Measurements from ENCODE around the gene BAZ2B. TPM values are rescaled to one million over a fixed set of nuclear protein-coding genes. Genes with fewer than 3 reads are reported as not detected.

BAZ2B gene
- total RNA-seq, 2 experiments from 2014 or later, result 17.9 to 18.5 TPM

DNA sequence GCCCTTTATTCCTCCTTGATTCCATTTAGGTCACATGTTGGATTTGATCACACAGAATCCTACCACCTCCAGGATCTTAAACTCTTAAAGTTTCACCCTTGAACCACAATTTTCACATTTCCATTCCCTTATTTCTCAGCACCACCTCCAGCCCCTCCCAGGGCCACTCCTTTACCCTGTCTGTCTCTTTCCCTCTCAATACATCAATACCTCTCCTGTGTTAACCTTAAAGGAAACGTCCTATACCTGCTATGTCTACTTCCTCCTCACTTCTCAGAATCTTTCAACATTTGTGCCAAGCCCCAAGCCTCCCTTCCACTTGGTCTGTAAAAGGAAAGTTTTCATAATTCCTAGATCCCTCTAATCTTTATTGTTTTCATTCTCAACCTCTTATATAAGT, 158.8 kb downstream of the BAZ2B start:
- Histone ChIP-seq H3K27ac (ENCODE audit: low read depth in 1 of 2, low read length in 2 of 2) (no peak overlapping the region), H3K4me1 (ENCODE audit: insufficient read depth, low read length) (no peaks in the 10 kb centered on the region), H3K27me3 (ENCODE audit: control insufficient read depth in 1 of 2, insufficient read depth in 2 of 2, low read length in 2 of 2) (no peaks in the 10 kb centered on the region), H3K4me3 (ENCODE audit: low read length) (no peak overlapping the region), H3K9me3 (ENCODE audit: control insufficient read depth in 1 of 2, insufficient read depth in 1 of 2, low read length in 2 of 2) (no peaks in the 10 kb centered on the region), H3K36me3 (ENCODE audit: insufficient read depth, low read length) (no peaks in the 10 kb centered on the region)
- intact Hi-C loops (cut with DNase I, micrococcal nuclease), result no loop called here
- Mint-ChIP-seq H3K9me3 (no peaks in the 10 kb centered on the region), H3K27me3 (no peaks in the 10 kb centered on the region), H3K27ac (peak overlapping the region; percentile 9), H3K4me3 (no peak overlapping the region), H3K36me3 (ENCODE audit: low read depth) (no peaks in the 10 kb centered on the region), H3K4me1 (ENCODE audit: low read depth) (peaks cover 45% of the 10 kb centered on the region)
- no peak for DNase-seq
- ATAC-seq (ENCODE audit: poor library complexity), result no peak
- TF ChIP-seq, protein P1, sequence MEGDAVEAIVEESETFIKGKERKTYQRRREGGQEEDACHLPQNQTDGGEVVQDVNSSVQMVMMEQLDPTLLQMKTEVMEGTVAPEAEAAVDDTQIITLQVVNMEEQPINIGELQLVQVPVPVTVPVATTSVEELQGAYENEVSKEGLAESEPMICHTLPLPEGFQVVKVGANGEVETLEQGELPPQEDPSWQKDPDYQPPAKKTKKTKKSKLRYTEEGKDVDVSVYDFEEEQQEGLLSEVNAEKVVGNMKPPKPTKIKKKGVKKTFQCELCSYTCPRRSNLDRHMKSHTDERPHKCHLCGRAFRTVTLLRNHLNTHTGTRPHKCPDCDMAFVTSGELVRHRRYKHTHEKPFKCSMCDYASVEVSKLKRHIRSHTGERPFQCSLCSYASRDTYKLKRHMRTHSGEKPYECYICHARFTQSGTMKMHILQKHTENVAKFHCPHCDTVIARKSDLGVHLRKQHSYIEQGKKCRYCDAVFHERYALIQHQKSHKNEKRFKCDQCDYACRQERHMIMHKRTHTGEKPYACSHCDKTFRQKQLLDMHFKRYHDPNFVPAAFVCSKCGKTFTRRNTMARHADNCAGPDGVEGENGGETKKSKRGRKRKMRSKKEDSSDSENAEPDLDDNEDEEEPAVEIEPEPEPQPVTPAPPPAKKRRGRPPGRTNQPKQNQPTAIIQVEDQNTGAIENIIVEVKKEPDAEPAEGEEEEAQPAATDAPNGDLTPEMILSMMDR (IDR thresholded peaks at IDR 0.05), result no peak
- CTCF ChIA-PET, result no interaction called here
- POLR2A ChIA-PET, result no interaction called here

DNA sequence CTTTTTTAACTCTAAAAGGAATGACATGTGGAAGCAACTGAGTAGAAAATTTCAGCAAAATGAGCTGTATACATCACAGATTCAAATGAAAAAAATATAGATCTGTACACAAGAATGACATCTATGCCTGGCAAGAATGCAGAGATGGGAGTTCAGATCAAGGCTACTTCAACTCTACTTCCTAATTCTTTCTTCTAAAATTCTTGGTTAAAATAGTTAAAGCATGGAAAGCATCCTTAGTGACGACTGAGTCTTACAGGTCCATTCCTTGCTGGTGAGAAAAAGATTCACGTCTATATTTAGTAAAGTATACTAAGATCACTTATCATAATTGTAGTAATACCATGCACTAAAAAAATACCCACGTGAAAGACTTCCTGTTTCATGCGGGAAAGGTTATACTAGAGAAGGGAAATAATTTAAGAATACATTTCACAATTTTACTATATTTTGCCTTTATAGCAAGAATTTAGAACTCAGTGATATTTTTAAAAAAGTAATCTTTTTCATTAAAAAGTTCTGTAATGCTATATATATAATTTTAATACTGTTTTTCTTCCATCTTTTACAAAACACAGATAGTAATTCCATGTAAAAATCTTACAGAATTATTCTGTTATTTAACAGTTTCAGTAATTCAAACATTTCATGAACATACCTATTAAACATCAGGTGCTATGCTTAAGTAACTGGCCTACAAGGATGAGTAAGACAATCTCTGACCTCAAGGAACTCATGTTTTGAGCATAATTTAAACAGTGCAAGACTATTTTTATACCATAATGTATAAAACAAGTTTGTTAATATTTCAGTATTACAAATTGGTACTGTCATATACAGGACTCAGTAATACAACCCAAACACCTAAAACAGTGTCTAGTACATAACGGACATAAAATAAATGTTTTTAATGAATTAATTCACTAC, 159.6 kb downstream of the BAZ2B start:
- H3K4me1 ChIP-seq (ENCODE audit: insufficient read depth, low read length), result no peaks in the 10 kb centered on the region
- ATAC-seq (ENCODE audit: poor library complexity) (no peak), DNase-seq (peak in 1 of 14 experiments; percentile 10)
- TF ChIP-seq, protein P1 (IDR thresholded peaks at IDR 0.05), result no peak
- H3K4me3 ChIP-seq (ENCODE audit: low read length), result no peak overlapping the region
- Mint-ChIP-seq H3K9me3 (no peaks in the 10 kb centered on the region), H3K27me3 (no peaks in the 10 kb centered on the region), H3K4me1 (ENCODE audit: low read depth) (peaks cover 43% of the 10 kb centered on the region), H3K4me3 (peak overlapping the region; percentile 35), H3K27ac (no peak overlapping the region), H3K36me3 (ENCODE audit: low read depth) (no peaks in the 10 kb centered on the region)
- ChIA-PET POLR2A (no interaction called here), CTCF (no interaction called here)
- intact Hi-C loops (cut with DNase I, micrococcal nuclease), result no loop called here
- H3K27ac ChIP-seq (ENCODE audit: low read depth in 1 of 2, low read length in 2 of 2), result no peak overlapping the region
- H3K36me3 ChIP-seq (ENCODE audit: insufficient read depth, low read length), result no peaks in the 10 kb centered on the region
- no peaks in the 10 kb centered on the region for H3K27me3 ChIP-seq (ENCODE audit: control insufficient read depth in 1 of 2, insufficient read depth in 2 of 2, low read length in 2 of 2)
- no peaks in the 10 kb centered on the region for H3K9me3 ChIP-seq (ENCODE audit: control insufficient read depth in 1 of 2, insufficient read depth in 1 of 2, low read length in 2 of 2)

DNA sequence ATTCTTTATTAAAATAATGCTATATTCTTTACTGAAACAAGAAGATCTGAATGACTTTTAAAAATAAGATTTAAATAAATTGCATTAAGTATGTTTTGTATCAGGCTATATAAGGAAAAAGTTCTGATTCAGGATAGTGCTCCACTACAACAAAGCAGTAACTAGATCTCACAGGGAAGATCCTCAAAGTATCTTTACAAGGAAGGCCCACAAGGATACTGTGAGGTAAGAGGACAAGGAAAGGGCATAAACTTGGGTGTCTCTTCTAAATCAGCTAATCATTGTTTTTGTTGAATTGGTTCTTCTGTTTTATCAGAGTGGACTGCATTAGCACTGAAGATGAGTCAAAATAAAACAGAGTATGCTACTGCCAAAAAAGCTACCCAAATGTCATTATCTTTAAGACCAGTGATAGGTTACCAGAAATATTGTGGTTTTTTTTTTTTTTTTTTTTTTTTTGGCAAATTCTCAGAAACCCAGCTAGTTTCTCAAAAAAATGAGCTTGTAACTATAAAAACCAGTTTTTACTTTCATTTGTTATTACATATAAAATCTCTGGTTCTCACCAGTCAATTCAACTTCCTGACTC, 160.9 kb downstream of the BAZ2B start:
- no peak overlapping the region for H3K27ac ChIP-seq (ENCODE audit: low read depth in 1 of 2, low read length in 2 of 2)
- H3K4me3 ChIP-seq (ENCODE audit: low read length), result no peak overlapping the region
- ChIA-PET POLR2A (interaction anchor here (0.6 kb wide), 1 partner anchor 581 kb away, joined by 3 read pairs; no protein-coding TSS in a partner anchor), CTCF (no interaction called here)
- Mint-ChIP-seq H3K4me3 (no peak overlapping the region), H3K4me1 (ENCODE audit: low read depth) (peaks cover 37% of the 10 kb centered on the region), H3K27me3 (no peaks in the 10 kb centered on the region), H3K9me3 (no peaks in the 10 kb centered on the region), H3K36me3 (ENCODE audit: low read depth) (no peaks in the 10 kb centered on the region), H3K27ac (no peak overlapping the region)
- intact Hi-C loops (cut with DNase I, micrococcal nuclease), result no loop called here
- H3K9me3 ChIP-seq (ENCODE audit: control insufficient read depth in 1 of 2, insufficient read depth in 1 of 2, low read length in 2 of 2), result no peaks in the 10 kb centered on the region
- DNase-seq, result no peak
- TF ChIP-seq, protein P1 (IDR thresholded peaks at IDR 0.05), result no peak
- H3K36me3 ChIP-seq (ENCODE audit: insufficient read depth, low read length), result no peaks in the 10 kb centered on the region
- no peaks in the 10 kb centered on the region for H3K27me3 ChIP-seq (ENCODE audit: control insufficient read depth in 1 of 2, insufficient read depth in 2 of 2, low read length in 2 of 2)
- ATAC-seq (ENCODE audit: poor library complexity), result no peak
- no peaks in the 10 kb centered on the region for H3K4me1 ChIP-seq (ENCODE audit: insufficient read depth, low read length)
